Karpas-422 (cell line): Measurements from ENCODE around the gene ERBIN. TPM values are rescaled to one million over a fixed set of nuclear protein-coding genes. Genes with fewer than 3 reads are reported as not detected.
"Not testable (repeated sequence)": the region's sequence is repeated elsewhere in the genome, so short reads cannot be mapped to it uniquely, and the experiment has no call there.

Experiments used
- DNase-seq: peaks from one replicate; pipeline ENCODE4 v3.0.0-alpha.2; 2015
- H2AFZ ChIP-seq: fragments of 200-600 bp; sonication (generic); 2 replicates; pipeline ENCODE4 v1.6.1; 2014; ENCODE audit warnings: antibody characterized with exemption, low read length, mixed read lengths
- H3K27ac ChIP-seq: fragments of 200-600 bp; sonication (generic); 2 replicates; pipeline ENCODE4 v1.5.1; 2014; ENCODE audit warnings: mild to moderate bottlenecking, low read length, moderate library complexity
- H3K27me3 ChIP-seq: fragments of 200-600 bp; sonication (generic); 2 replicates; pipeline ENCODE4 v1.6.1; 2014; ENCODE audit warnings: low read length, mixed read lengths
- H3K36me3 ChIP-seq: fragments of 200-600 bp; sonication (generic); 2 replicates; pipeline ENCODE4 v1.6.1; 2014; ENCODE audit warnings: low read length, mixed read lengths; ENCODE audit not compliant: insufficient read depth
- H3K4me1 ChIP-seq: fragments of 200-600 bp; sonication (generic); 2 replicates; pipeline ENCODE4 v1.6.1; 2014; ENCODE audit warnings: mild to moderate bottlenecking, low read length, mixed read lengths
- H3K4me2 ChIP-seq: fragments of 200-600 bp; sonication (generic); 2 replicates; pipeline ENCODE4 v1.6.1; 2014; ENCODE audit warnings: low read length, low read depth, mild to moderate bottlenecking; ENCODE audit not compliant: poor library complexity, severe bottlenecking
- H3K4me3 ChIP-seq: fragments of 200-600 bp; sonication (generic); 2 replicates; pipeline ENCODE4 v1.5.1; 2014; ENCODE audit warnings: mild to moderate bottlenecking, antibody characterized with exemption, low read length, mixed read lengths
- H3K79me2 ChIP-seq: fragments of 200-600 bp; sonication (generic); 2 replicates; pipeline ENCODE4 v1.6.1; 2014; ENCODE audit warnings: mild to moderate bottlenecking, low read length, mixed read lengths
- H3K9ac ChIP-seq: fragments of 200-600 bp; sonication (generic); 2 replicates; pipeline ENCODE4 v1.6.0; 2014; ENCODE audit warnings: low read length
- H3K9me2 ChIP-seq: fragments of 200-600 bp; sonication (generic), shearing (Covaris generic); replicated peaks from 2 replicates; pipeline ENCODE4 v1.6.0; 2014; ENCODE audit warnings: mild to moderate bottlenecking, low read length, moderate library complexity; ENCODE audit not compliant: insufficient read depth
- H3K9me3 ChIP-seq: fragments of 300-700, 200-600 bp; sonication (generic); 2 replicates; pipeline ENCODE4 v1.6.1; 2014; ENCODE audit warnings: low read length, mixed read lengths
- H4K20me1 ChIP-seq: fragments of 200-600 bp; sonication (generic); 2 replicates; pipeline ENCODE4 v1.6.1; 2014; ENCODE audit warnings: mild to moderate bottlenecking, antibody characterized with exemption, low read length, low read depth; ENCODE audit not compliant: insufficient read depth
- total RNA-seq: library from RNA; depleted of rRNA; stranded (reverse); fragments of >200 nt; shearing (Covaris generic); gene quantifications from 2 replicates; pipeline ENCODE4 v1.2.3, GENCODE V29; 2014; ENCODE audit warnings: low replicate concordance

Gene ERBIN
- total RNA-seq, 1 experiment from 2014 or later: 203 TPM

DNA sequence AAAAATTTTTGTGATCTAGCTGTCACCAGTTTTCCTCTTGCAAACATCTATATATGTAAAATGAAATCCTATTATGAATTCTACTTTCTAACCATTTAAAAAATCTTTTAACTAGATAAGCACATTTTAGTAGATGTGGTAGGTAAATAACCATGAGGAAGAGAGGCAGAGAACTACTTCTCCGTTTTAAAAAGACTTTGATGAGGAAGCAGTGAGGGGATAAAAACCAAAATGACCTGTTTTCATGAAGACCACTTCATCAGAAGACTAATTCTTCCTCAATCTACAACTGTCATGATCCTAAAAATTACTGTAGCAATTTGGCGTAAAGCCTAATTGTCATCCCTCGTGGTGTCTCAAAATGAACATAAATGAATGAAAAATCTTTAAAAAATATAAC is 15.7 kb upstream of the ERBIN start:
- Histone ChIP-seq H3K27ac (no peak overlapping the region), H3K4me3 (no peak overlapping the region), H3K4me1 (no peaks in the 10 kb centered on the region), H3K4me2 (no peak overlapping the region), H3K27me3 (no peaks in the 10 kb centered on the region), H3K9ac (no peak overlapping the region), H3K36me3 (no peaks in the 10 kb centered on the region), H3K9me2 (no peaks in the 10 kb centered on the region), H3K9me3 (no peaks in the 10 kb centered on the region), H3K79me2 (no peaks in the 10 kb centered on the region), H4K20me1 (no peaks in the 10 kb centered on the region), H2AFZ (no peak overlapping the region)
- no peak for DNase-seq

DNA sequence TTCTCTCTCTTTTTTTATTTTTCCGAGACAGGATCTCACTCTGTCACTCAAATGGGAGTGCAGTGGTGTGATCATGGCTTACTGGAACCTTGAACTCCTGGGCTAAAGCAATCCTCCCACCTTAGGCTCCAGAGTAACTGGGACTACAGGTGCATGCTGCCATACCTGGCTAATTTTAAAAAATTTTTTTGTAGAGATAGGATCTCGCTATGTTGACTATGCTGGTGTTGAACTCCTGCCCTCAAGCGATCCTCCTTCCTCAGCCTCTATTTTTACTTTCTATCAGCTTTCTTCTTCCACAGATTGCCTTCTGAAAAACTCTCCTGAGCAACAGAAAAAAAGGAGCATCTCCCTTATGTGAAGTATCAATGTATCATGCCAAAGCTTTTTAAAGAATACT is 14.1 kb upstream of the ERBIN start:
- Histone ChIP-seq H3K9me2 (no peaks in the 10 kb centered on the region), H3K4me1 (0 out of 2 replicates have a peak, but pooled peaks cover 2% of the 10 kb centered on the region)

DNA sequence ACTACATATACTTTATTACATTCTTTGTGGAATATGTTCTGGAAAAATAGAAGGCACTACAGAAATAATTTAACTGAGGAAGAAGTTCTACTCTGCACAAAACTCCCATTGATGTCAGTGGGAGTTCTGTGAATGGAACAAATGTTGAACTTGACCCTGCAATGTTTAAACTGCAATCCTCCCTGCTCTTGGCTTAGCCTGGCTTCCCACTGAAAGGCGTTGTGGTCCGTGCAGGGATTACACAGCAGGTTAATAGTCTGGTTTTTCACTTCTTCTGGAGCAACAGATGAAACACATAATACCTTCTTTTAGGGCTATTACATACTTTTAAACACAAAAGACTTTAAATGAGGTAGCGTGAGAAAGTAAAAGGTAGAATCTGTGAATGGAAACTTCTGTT is 12.9 kb upstream of the ERBIN start:
- H3K9ac ChIP-seq: no peak overlapping the region
- H3K4me1 ChIP-seq: 0 out of 2 replicates have a peak, but pooled peaks cover 4% of the 10 kb centered on the region
- no peak overlapping the region for H3K27ac ChIP-seq
- no peak overlapping the region for H3K4me3 ChIP-seq
- DNase-seq: peak; percentile 19
- H3K36me3 ChIP-seq: no peaks in the 10 kb centered on the region
- H3K79me2 ChIP-seq: no peaks in the 10 kb centered on the region
- H3K9me3 ChIP-seq: no peaks in the 10 kb centered on the region
- H3K9me2 ChIP-seq: no peaks in the 10 kb centered on the region
- no peaks in the 10 kb centered on the region for H4K20me1 ChIP-seq
- H3K27me3 ChIP-seq: no peaks in the 10 kb centered on the region
- no peak overlapping the region for H3K4me2 ChIP-seq
- H2AFZ ChIP-seq: no peak overlapping the region

More for the DNA sequence above, 14.1 kb upstream of the ERBIN start:
- Histone ChIP-seq H2AFZ (no peak overlapping the region), H4K20me1 (no peaks in the 10 kb centered on the region), H3K36me3 (no peaks in the 10 kb centered on the region), H3K27ac (no peak overlapping the region), H3K9ac (no peak overlapping the region), H3K79me2 (no peaks in the 10 kb centered on the region), H3K4me3 (no peak overlapping the region), H3K27me3 (no peaks in the 10 kb centered on the region), H3K9me3 (no peaks in the 10 kb centered on the region), H3K4me2 (no peak overlapping the region)
- peak; percentile 38 for DNase-seq

DNA sequence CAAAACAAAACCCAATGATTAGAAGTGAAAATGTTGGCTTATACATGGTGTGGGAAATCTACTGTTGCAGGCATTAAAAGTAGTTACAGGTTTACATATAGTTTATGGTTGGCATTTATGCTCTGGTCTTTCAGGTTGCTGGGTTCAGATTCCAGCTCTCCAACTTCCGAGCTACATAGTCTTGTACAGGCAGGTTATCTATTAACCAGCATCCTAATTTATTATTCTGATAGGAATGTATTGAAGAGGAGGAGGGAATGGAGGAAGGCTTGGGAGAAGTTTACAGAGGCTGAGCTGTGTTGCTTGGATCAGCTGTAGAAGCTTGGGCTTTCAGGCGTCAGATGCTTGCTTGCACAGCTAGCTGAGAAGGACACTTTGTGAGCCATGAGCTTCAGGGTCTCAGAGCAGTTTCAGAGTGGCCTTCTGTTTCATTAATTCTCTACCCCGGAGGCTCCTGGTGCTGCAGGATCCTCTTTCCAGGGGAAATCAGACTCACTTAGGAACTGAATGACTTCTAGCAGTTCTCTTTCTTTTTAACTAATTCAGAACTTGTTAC is 11.7 kb upstream of the ERBIN start:
- H3K9ac ChIP-seq: no peak overlapping the region
- no peak overlapping the region for H2AFZ ChIP-seq
- H3K27ac ChIP-seq: no peak overlapping the region
- no peaks in the 10 kb centered on the region for H3K9me2 ChIP-seq
- H3K4me2 ChIP-seq: no peak overlapping the region
- no peak overlapping the region for H3K4me3 ChIP-seq
- H4K20me1 ChIP-seq: no peaks in the 10 kb centered on the region
- no peaks in the 10 kb centered on the region for H3K36me3 ChIP-seq
- no peaks in the 10 kb centered on the region for H3K9me3 ChIP-seq
- no peaks in the 10 kb centered on the region for H3K79me2 ChIP-seq
- no peaks in the 10 kb centered on the region for H3K27me3 ChIP-seq
- 0 out of 2 replicates have a peak, but pooled peaks cover 4% of the 10 kb centered on the region for H3K4me1 ChIP-seq
- no peak for DNase-seq

DNA sequence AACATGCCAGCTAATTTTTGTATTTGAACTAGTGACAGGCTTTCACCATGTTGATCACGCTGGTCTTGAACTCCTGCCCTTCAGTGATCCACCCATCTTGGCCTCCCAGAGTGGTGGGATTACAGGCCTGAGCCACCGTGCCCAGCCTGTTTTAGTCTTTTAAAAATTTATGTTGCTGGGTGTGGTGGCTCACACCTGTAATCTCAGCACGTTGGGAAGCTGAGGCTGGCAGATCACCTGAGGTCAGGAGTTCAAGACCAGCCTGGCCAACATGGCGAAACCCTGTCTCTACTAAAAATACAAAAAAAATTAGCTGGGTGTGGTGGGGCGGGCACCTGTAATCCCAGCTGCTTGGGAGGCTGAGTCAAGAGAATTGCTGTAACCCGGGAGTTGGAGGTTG is 10.7 kb upstream of the ERBIN start:
- H3K9me2 ChIP-seq, H3K27me3 ChIP-seq, H3K79me2 ChIP-seq, H4K20me1 ChIP-seq, H3K4me1 ChIP-seq, H3K4me2 ChIP-seq, H3K9me3 ChIP-seq, H2AFZ ChIP-seq, H3K36me3 ChIP-seq, H3K27ac ChIP-seq, H3K4me3 ChIP-seq, DNase-seq, H3K9ac ChIP-seq: not testable (repeated sequence)

DNA sequence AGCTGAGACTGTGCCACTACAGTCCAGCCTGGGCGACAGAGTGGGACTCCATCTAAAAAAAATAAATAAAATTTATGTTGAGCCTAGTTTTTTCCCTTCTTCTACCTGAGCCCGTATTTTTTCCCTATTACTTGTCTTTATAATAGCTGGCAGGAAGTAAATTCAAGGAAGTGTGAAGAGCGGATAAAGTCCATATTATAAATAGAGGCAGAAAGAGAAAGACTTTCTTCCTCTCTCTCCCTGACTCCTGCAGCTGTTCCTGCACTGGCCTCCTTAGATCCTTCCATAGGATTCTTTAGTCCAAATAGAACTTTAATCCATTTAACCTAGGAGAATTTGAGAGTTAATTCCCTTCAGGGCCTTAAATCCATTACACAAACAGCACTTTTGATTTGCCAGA is 10.3 kb upstream of the ERBIN start:
- H3K9me2 ChIP-seq: no peaks in the 10 kb centered on the region
- no peak overlapping the region for H3K4me3 ChIP-seq
- no peaks in the 10 kb centered on the region for H3K36me3 ChIP-seq
- H3K9ac ChIP-seq: no peak overlapping the region
- no peaks in the 10 kb centered on the region for H3K9me3 ChIP-seq
- H3K27me3 ChIP-seq: no peaks in the 10 kb centered on the region
- no peak overlapping the region for H2AFZ ChIP-seq
- no peak overlapping the region for H3K27ac ChIP-seq
- H3K79me2 ChIP-seq: no peaks in the 10 kb centered on the region
- H3K4me2 ChIP-seq: no peak overlapping the region
- 0 out of 2 replicates have a peak, but pooled peaks cover 4% of the 10 kb centered on the region for H3K4me1 ChIP-seq
- no peak for DNase-seq
- H4K20me1 ChIP-seq: no peaks in the 10 kb centered on the region

DNA sequence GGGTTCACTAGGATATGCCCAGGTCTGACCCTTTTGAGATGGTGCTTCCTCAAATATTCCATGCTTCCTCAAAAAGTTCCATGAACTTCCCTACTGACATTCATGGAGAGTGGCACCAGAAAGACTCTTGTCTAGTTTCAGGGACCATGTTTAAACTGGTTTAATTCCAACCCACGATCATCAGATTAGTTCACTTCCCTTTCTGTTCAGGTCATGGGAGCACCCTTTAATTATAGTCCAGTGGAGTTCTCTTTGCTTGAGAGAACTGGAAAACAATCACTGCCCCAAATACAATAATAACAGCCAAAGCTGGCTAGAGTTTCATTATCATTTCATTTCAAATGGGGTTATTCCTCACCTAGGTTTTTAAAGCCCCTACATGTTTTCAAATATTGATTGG is 9.7 kb upstream of the ERBIN start:
- Histone ChIP-seq H3K4me2 (no peak overlapping the region), H2AFZ (no peak overlapping the region), H3K9me3 (no peaks in the 10 kb centered on the region)

DNA sequence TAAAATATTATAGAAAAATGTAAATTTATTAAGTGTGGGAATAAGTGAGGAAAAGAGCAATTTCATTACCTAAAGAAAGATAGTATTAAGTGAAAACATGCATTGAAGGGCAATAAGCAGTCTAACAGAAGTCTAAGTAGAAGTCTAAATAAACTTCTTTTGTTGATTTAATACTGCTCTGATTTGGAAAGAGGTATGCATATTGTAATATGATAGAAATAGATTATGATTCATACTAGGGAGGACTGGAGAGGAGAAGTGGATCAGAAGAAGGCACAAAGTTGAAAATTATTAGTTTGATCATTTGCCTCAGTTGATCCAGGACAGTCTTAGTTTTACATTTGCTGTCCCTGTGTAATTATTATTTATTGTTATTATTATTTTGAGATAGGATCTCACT is 6.6 kb upstream of the ERBIN start:
- no peaks in the 10 kb centered on the region for H3K79me2 ChIP-seq
- no peaks in the 10 kb centered on the region for H3K36me3 ChIP-seq
- H3K4me1 ChIP-seq: peaks cover 13% of the 10 kb centered on the region
- no peaks in the 10 kb centered on the region for H4K20me1 ChIP-seq
- H3K9me3 ChIP-seq: no peaks in the 10 kb centered on the region
- DNase-seq: no peak
- H3K27ac ChIP-seq: no peak overlapping the region
- H3K4me3 ChIP-seq: no peak overlapping the region
- no peak overlapping the region for H2AFZ ChIP-seq
- H3K9ac ChIP-seq: no peak overlapping the region
- H3K9me2 ChIP-seq: no peaks in the 10 kb centered on the region
- no peaks in the 10 kb centered on the region for H3K27me3 ChIP-seq
- H3K4me2 ChIP-seq: no peak overlapping the region

More for the DNA sequence above, 9.7 kb upstream of the ERBIN start:
- Histone ChIP-seq H3K9ac (no peak overlapping the region), H4K20me1 (no peaks in the 10 kb centered on the region), H3K36me3 (no peaks in the 10 kb centered on the region), H3K9me2 (no peaks in the 10 kb centered on the region), H3K4me1 (0 out of 2 replicates have a peak, but pooled peaks cover 4% of the 10 kb centered on the region), H3K79me2 (no peaks in the 10 kb centered on the region), H3K4me3 (no peak overlapping the region), H3K27me3 (no peaks in the 10 kb centered on the region), H3K27ac (no peak overlapping the region)
- no peak for DNase-seq
